HS-27A (cell line): ENCODE measurements around the gene DIRAS3.
"Not testable (repeated sequence)": the region's sequence is repeated elsewhere in the genome, so short reads cannot be mapped to it uniquely, and the experiment has no call there.

Experiments used
- DNase-seq: peaks from one replicate; pipeline ENCODE4 v3.0.0-alpha.2; 2012; ENCODE audit warnings: low read depth, missing footprints

The DIRAS3 gene

GRCh38 chr1:68024635-68025338 lies 25.6 kb downstream of the DIRAS3 start:
- DNase-seq = no peak

DNA sequence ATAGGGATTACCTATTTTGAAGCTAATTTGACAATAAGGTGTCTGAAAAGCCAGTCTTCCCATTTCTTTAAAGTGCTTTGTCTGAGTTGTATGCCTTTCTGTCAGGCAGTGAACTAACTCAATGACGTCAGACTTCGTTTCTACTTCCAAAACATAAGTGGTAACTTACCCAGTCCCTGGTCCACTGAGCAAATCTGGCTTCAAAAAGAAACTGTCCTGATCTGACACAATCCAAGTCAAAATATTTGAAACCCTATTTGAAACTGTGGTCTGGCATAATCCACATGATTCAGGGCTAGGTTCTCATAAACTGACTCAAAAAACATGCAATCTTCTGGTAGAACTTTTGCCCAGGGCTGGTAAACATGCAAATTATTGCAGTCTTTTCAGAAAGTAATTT lies 34.0 kb downstream of the DIRAS3 start:
- no peak for DNase-seq

- DNase-seq = no peak
Measured at GRCh38 chr1:68015971-68016370, 34.5 kb downstream of the DIRAS3 start.

DNA sequence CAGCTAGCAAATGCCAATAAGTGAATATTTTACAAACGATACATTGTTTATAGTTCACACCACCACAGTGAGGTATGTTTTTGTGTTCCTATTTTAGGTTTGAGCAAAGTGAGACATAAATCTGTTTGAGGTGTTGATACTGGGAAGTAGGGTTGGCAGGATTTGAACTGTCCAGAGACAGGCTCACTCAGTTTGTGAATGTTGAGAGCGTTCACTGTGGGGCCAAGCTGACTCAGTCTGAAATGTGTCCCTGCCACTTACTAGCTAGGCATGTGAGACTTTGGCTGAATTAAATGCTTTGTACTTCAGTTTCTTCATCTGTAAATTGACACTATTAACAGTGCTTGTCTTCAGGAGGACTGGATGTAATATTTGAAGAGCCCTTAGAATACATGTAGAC lies 35.1 kb downstream of the DIRAS3 start:
- DNase-seq = no peak

- DNase-seq = no peak
Measured at GRCh38 chr1:68013351-68013750, 37.1 kb downstream of the DIRAS3 start.

- no peak for DNase-seq
Measured at GRCh38 chr1:68011657-68012375, 38.6 kb downstream of the DIRAS3 start.

DNA sequence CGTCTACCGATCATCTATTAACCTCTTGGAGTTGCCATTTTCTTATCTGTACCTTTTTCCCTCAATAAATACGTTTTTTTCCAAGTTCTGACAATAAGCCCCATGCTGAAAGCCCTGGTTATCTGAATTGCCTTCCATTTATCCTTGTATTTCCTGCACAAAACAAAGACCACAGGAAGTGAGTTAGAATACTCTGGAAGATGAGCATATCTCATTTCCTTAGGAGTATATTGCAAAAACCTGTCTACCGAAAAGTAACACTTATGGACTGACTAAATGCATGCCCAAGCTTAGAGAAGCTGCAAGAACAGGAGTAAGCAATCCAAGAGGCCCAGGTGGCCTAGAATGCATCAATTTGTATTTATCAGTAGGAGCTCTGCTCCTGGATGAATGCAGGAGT lies 39.9 kb downstream of the DIRAS3 start:
- DNase-seq = no peak

DNA sequence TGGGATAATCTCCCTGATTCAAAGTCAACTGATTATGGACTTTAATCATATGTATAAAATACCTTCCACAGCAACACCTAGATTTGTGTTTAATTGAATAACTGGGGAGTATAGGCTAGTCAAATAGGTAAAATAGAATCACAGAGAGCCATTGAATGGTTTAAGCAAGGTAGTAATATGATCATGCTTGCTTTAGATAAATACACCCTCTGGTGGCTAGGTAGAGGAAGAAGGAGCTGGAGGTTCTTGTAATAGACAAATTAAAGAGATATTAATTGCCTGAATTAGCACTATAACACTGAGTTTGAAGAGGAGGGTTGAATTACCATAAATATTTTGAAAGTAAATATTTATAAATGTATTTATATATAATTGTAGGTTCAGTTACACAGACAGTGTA lies 40.3 kb downstream of the DIRAS3 start:
- no peak for DNase-seq

GRCh38 chr1:68003626-68004025 lies 46.8 kb downstream of the DIRAS3 start:
- not testable (repeated sequence) for DNase-seq

DNA sequence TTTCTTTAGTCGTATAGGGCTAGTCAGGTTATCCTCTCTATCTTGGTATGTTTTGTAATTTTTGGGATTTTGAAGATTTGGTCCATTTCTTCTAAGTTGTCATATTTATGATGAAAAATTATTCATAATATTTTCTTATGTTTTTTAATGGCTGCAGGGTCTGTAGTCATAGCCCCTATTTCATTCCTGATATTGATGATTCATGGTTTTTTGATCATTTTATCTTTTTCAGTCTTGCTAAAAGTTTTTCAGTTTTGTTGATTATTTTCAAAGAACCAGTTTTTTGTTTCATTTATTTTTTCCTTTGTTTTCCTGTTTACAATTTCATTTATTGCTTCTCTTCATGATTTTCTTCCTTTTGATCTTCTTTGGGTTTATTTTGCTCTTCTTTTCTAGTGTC lies 50.2 kb downstream of the DIRAS3 start:
- no peak for DNase-seq

DNA sequence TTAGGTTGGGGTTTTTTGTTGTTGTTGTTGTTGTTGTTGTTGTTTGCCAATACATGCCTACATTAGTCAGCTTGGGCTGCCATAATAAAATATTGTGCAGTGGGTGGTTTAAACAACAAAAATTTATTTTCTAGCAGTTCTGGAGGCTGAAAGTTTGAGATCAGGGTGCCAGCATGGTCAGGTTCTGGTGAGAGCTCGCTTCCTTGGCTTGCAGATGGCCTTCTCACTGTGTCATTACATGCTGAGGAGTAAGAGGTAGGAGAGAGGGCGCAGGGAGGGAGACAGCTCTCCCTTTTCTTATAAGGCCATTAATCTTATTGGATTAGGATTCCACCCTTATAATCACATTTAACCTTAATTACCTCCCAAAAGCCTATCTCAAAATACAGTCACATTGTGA lies 52.7 kb downstream of the DIRAS3 start:
- DNase-seq = no peak
